ENCODE data around the gene LIPM.

LIPM gene, protein sequence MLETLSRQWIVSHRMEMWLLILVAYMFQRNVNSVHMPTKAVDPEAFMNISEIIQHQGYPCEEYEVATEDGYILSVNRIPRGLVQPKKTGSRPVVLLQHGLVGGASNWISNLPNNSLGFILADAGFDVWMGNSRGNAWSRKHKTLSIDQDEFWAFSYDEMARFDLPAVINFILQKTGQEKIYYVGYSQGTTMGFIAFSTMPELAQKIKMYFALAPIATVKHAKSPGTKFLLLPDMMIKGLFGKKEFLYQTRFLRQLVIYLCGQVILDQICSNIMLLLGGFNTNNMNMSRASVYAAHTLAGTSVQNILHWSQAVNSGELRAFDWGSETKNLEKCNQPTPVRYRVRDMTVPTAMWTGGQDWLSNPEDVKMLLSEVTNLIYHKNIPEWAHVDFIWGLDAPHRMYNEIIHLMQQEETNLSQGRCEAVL

DNA sequence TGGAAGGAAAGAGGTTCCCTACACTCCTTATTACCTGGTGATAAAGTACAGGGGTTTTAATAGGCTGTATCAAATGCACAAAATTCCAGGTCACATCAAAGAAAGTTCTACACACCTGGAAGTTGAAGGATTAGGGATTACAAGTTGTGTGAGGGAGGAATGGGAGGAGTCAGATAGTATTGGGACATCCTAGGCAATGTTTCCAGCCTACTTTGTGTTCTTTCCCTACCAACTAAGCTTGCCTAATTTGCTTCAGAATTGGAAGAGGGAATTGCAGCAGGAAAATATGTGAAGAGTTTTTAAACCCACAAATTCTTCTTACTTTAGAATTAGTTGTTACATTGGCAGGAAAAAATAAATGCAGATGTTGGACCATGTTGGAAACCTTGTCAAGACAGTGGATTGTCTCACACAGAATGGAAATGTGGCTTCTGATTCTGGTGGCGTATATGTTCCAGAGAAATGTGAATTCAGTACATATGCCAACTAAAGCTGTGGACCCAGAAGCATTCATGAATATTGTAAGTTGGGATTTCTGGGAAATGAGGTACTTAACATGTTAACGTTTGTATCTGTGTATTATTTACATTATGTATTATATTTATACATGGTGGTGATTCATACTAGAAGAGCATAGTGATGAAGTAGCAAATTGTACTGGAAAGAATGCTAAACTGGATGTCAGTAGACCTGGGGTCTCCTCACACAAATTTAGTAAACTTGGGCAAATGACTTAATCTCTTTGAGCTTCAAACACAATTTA is at the start of gene LIPM:
Gene LIPM, plus strand, starts transcription at position 208 of the 763 bp plus-strand sequence. Its CDS starts 167 bp downstream, at position 375.
- no peak for DNase-seq (ENCODE audit: low spot score)

DNA sequence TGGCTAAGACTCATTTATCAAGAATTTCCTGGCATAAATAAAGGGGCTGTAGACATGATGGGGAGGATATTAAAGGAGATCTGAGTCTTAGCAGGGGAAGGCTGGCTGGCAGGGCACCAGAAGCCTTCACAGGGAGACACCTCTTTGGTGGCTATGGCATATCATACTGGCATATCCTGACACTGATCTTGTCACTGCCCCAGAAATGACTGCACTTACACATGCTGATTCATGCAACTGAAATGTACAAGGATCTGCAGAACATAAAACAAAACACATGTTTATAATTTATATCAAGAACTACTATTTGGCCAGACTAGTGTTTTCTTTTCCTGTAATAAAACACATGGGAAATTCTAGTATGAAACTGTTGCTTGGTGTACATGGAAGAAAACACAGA is 48.2 kb upstream of the LIPM start:
- DNase-seq (ENCODE audit: low spot score) = no peak

DNA sequence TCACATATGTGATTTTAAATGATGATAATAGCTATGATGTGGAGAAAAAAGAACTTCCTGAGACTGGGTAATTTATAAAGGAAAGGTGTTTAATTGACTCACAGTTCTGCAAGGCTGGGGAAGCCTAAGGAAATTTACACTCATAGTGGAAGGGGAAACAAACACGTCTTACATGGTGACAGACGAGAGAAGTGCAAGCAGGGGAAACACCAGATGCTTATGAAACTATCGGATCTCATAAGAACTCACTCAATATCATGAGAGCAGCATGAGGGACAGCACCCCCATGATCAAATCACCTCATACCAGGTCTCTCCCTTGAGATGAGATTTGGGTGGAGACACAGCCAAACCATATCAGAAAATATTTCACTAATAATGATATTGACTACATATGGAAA is 46.8 kb upstream of the LIPM start:
- no peak for DNase-seq (ENCODE audit: low spot score)

DNA sequence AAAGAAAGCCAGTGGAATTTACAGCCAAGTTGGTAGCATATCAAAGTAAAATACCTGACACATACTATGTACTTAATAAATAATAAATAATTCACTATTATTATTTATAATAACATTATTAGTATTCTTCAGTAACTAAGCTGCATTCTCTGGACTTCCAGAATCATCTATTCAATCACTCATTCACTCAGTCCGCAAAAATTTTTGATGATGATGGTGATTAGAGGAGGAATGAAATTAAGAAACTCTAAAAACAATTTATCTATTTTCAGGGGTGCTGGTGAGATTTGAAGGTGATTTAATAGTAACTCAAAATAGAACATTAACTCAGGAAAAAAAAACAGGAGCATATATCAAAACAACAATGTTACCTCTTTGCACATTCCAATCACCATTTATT is 45.9 kb upstream of the LIPM start:
- no peak for DNase-seq (ENCODE audit: low spot score)

DNA sequence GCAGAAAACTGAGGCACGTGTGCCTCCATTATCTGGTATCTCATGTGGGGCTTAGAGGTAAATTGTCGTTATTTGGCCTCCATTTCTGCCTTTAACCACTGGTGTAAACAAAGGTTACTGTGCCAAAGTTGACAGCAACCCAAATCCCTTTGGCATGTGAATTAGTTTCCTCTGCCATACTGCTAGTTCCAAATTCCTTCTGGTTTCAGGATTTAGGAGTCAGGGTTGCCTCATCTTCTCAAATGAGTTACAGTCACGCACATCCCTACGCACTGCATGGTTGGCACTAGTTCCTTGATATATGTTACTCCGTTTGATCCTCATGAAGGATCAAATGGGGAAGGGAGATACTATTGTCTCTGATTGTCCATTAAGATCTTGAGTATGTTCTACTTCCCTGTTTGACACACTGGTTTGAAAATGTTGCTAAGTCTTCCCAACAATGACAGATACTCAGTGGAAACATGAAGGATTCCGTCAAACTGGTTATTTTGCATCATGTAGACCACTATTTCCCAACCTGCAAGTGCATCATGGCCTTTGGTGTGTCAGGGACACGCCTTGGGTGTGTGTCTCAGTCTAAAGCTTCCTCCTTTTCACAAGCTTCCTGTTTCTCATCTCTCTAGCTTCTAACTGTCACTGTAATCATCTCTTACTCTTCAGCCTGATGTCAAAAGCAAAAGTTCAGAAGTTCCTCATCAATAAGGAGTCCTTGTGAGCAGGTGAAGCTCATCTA is 43.0 kb upstream of the LIPM start, which contains the start of gene LIPN:
Gene LIPN, plus strand, starts transcription at position 655 of the 736 bp plus-strand sequence. CDS start 1,386 bp downstream, outside the sequence.
- no peak for DNase-seq (ENCODE audit: low spot score)

DNA sequence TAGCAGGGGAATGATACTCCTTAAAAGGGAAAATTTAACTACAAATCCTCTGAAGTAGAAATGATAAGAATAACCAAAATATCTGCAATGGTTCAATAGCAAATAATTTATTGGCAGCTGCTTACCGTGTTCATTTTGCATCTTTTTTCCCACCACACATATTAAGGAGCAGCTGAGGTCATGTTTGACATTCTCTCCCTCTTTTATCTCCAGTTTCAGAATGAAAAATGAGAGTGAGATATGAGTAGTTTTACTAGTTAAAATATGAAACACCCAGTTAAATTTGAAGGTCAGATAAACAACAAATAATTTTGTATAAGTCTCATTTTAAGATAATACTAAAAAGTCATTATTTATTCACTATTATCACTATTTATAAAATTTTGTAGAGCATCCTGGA is 39.6 kb upstream of the LIPM start:
- DNase-seq (ENCODE audit: low spot score) = no peak

DNA sequence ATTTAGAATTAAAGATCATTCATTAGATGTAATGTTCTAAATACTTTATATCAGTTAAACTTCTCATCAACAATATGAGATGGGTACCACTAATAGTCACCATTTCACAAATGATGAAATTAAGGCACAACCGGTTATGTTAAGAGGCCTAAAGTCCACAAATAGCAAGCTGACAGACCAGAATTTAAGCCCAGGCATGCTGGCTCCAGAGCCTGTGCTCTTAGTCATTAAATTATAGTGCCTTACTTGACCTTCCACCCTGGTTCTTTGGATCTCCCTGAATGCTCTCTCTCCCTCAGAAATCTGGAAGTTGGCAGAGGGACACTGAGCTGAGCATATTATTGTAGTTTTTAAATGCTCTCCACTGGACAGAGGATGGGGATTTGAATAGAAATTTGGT is 39.1 kb upstream of the LIPM start:
- DNase-seq (ENCODE audit: low spot score) = no peak

DNA sequence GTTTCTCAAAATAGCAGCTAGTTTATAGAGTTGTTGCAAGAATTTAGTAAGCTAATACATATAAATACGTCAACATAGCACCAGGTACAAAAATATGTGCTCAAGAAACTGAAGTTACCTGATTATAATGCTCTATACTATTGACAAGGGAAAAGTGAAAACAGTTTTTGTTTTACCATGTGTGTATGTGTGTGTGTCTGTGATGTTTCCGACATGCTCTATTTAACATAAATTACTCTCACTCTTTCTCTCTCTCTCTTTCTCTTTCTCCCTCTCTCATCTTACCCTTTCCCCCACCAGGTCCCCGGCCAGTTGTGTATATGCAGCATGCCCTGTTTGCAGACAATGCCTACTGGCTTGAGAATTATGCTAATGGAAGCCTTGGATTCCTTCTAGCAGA is 38.4 kb upstream of the LIPM start:
- no peak for DNase-seq (ENCODE audit: low spot score)

DNA sequence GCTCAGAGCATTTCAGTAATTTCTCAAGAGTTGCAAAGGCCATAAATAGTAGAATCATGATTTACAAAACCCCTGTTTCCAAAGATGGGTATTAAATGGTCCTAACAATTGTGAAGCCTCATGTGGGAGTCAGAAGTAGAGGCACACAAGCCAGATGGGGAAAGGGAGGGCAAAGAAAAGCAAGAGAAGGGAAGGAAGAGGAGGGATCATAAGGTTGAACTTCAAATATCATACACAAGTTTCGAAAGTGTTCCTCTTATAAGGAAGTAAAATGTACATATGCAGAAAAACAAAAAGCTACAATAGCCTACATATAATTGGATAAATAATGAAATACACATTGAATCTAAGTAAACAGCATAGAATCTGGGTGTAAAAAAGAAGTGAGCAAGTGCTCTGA is 36.7 kb upstream of the LIPM start:
- no peak for DNase-seq (ENCODE audit: low spot score)

DNA sequence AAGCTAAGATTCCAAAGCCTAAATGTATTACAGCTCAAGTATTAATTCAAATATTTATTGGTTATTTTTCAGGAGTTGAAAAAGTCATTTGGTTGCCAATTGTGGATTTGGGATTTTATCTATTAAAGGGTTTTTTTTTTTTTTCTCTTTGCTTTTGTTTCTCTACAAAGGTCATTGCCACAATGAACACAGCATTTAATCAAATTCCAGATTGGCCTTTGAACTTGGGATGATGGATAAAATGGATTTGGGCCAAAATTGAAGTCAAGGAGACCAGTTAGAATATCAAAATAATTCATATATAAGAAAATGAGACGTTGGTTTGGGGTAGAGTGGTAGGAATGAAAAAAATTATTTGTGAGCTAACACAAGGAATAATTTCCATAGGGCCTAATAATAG is 33.1 kb upstream of the LIPM start:
- no peak for DNase-seq (ENCODE audit: low spot score)

DNA sequence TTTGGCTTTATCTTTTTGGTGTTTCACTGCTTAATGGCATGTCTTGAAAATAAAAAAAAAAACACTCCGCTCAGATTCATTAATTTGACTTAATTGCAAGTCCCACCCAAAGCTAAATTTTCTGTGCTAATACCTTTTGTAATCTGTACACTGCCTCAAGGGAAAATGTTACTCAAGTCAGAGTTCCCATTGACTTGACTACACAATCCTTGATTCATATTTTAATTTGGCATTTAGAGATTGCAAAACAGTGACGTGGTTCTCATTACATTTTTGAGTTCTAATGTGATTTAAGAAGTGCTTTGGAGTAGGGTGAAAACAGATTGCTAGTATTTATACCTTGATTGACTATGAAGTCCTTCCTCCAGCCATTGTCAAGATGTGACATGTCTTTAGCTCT is 21.3 kb upstream of the LIPM start:
- DNase-seq (ENCODE audit: low spot score) = no peak

DNA sequence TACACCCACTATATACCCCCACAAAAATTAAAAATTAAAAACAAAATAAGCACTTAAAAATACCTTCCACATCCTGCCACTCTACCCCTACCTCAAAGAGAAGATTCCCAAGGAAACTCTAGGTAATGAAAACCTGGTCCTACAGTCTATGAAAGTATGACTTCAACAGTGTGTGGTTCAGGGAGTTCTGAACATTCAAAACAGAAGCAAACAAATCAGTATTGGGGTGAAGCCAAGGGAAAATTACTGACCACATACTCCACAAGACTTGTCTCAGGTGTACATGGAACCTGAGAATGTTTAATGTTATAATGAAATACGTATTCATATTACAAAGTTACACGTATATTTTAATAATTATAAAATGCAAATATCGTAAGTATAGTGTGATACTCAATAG is 20.3 kb upstream of the LIPM start:
- DNase-seq (ENCODE audit: low spot score) = no peak

DNA sequence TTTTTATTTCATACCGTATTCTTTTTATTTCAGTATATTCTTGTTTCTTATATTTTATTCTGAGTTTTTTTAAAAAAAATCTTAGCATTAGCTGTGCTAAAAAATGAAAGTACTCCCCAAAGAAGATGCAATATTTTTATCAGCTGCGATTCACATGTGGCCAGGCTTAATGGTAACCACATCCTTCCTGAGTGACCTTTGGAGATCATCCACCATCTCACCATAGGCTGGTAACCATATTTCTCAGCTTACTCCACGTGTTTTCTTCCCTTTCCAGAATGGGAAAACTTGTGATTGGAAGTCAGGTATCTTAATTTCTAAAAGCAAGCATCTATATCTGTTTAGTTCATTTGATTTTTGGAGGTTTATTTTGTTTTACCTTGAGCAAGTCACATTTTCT is 18.8 kb upstream of the LIPM start:
- DNase-seq (ENCODE audit: low spot score) = no peak

DNA sequence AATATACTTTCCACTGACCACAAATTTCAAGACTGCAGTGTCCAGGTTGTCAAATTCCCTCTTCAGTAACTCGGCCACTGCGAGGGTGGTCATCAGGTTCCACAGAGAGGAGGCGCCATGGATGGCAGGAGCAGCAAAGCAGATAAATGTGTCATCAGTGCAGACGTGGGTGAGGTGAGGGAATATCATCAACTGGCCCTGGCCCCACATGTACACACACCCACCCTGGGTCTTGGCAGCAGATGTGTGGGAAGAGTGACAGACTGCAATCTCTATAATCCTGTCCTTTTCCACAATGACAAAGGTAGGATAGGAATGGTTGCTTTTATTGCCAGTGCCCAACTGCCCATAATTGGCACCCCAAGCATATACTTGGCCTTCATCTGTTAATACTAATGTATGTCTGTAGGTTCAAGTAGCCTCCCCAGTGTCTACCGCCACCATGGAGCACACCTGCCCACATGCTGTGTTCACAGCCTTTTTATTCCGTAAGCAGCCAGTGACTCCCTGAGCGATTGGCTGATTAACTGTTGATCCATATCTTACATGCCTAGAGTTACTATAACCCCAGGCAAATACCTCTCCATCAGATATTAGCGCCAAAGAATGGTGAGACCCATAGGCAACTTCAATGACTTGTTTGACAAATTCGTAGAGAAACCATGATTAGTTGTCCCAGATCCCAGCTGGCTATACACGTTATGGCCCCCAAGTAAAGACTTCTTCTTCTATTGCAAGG is 16.3 kb upstream of the LIPM start:
- no peak for DNase-seq (ENCODE audit: low spot score)

DNA sequence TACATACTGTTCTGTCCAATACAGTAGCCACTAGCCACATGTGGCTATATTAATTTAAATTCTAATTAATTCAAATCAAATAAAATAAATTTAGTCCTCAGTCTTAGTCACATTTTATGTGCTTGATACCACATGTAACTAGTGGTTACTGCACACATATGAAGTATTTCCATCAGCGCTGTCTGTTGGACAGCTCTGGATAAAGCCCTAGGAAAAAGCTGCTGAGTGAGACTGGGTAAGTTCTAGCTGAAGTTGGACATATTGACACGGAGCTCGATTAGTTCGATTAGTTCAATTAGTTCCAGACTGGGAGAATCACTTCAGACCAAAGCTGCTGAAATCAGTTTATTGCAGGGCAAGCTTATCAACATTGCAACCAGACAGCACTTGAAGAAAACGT is 15.1 kb upstream of the LIPM start:
- DNase-seq (ENCODE audit: low spot score) = no peak

DNA sequence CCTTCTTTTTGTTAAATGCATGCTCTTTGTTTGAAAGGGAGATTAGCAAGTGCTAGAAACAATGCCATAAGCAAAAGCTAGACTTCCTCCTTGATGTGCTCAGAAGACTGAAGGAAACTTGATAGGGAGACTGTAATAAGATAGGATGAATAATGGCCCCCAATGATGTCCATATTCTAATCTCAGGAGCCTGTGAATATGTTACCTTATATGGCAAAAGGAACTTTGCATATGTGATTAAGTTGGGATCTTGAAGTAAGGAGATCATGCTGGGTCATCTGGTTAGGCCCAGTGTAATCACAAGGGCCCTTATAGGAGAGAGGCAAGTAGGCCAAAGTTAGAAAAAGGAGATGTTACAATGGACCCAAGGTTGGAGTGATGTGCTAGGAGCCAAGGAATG is 13.6 kb upstream of the LIPM start:
- DNase-seq (ENCODE audit: low spot score) = no peak

DNA sequence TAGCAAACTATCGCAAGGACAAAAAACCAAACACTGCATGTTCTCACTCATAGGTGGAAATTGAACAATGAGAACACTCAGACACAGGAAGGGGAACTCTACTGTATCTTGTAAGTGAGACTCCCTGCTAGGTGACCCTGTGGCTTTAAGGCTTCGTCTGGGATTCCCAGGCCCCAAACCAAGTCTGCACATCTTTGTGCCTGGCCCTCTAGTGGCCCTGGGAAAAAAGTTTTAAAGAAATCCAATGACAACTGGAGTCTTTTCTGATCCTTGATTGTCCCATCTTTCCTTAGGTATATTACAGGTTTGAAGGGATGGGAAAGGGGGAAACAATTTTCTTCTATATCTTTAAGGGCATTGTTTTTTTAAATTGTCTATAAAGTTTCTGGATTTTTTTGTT is 10.6 kb upstream of the LIPM start:
- no peak for DNase-seq (ENCODE audit: low spot score)

DNA sequence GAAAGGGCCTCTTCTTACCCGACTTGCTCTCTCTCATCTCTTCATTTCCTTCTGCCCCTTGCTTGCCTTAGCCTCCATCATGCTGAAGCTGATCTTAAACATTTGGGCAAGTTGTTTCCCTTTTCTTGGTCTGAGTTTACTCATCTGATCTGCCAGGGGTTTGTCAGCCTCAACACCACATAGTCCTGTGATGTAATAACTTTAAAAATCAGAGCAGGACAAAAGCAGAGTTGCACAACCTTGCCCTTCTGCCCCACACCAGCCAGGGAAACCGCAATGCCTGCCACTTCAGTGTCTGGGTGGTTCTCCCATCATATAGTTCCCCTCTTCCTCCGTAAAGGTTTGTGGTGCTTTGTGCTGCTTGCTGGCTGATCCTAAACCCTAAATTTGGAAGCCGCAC is 9.9 kb upstream of the LIPM start:
- no peak for DNase-seq (ENCODE audit: low spot score)

DNA sequence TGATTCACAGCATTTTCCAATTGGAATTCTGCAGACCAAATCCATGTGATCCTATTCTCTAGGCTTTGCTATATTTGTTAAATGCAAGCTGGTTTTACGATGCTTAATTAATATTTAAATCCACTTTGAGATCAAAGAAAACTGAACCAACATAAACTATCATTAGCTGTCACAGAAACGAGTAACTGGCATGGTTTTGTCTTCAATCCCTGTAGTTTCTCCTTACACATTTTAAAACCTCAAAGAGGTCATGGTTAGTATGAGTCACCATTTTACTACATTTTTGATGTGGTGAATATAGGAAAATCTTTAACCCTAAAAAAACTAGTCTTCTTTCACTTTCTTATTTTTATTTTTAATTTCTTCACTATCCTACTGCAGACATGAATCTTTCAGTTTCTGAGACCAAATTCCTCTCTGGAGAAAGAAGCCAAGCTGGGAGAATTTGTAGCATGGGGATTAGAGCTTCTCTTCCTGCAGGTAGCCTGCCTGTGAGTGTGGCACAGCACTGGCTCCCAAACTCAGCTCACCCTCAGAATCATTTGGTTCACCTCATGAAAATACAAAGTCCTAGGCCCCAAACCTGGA is 8.7 kb upstream of the LIPM start:
- peak; percentile 7 for DNase-seq (ENCODE audit: low spot score)

DNA sequence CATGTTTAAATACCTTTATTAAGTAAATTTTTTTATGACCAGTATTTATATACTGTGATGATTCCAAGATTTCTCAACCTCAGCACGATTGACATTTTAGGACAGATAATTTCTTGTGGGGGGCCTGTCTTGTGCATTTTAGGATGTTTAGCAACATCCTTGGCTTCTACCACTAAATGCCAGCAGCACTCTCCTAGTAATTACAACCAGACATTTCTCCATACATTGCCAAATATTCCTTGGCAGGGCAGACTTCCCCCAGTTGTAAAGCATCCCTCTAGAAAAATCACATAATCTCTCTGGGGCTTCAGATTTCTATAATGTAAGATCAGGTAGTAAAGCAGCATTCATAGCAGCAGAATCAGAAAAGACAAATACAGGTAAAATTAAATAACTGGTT is 7.8 kb upstream of the LIPM start:
- no peak for DNase-seq (ENCODE audit: low spot score)

Measured in CD4-positive, alpha-beta T cell treated with Interleukin-6 at 100 ng/mL for 8 hours (primary cell).